GM13976 (cell line): Measurements from ENCODE around the gene CD164.
"Not testable (repeated sequence)": the region's sequence is repeated elsewhere in the genome, so short reads cannot be mapped to it uniquely, and the experiment has no call there.

Source experiments
- DNase-seq: peaks from one replicate; pipeline ENCODE4 v3.0.0; 2012; ENCODE audit warnings: low spot score
- CTCF ChIP-seq: IDR thresholded peaks from 2 replicates; pipeline ENCODE4 v1.5.1; 2012; ENCODE audit warnings: borderline replicate concordance, mild to moderate bottlenecking; ENCODE audit not compliant: insufficient read depth; ENCODE audit errors: extremely low read depth, missing control alignments, control extremely low read depth
- in situ Hi-C: fragments of 300-500 bp; cut with MboI; formaldehyde crosslinking; loops from one replicate; pipeline ENCODE4 v1.12.0; 2022; ENCODE audit warnings: low sequenced_read_pairs, mixed read lengths, inconsistent platforms; ENCODE audit not compliant: unreplicated experiment

The CD164 gene

GRCh38 chr6:109342506-109342905, 39.8 kb downstream of the CD164 start:
- in situ Hi-C loops, result no loop called here
- DNase-seq, result no peak
- TF ChIP-seq CTCF, result no peak

GRCh38 chr6:109340811-109341210, 41.5 kb downstream of the CD164 start:
- no peak for DNase-seq
- in situ Hi-C loops, result no loop called here
- no peak for TF ChIP-seq CTCF

GRCh38 chr6:109339906-109340678, 42.2 kb downstream of the CD164 start:
- DNase-seq, result no peak
- in situ Hi-C loops, result no loop called here
- TF ChIP-seq CTCF, result no peak

- no peak for TF ChIP-seq CTCF
- no peak for DNase-seq
- in situ Hi-C loops, result no loop called here
These were observed 45.9 kb downstream of the CD164 start for GRCh38 chr6:109336221-109336961.

GRCh38 chr6:109333870-109334269, 48.4 kb downstream of the CD164 start:
- in situ Hi-C loops, DNase-seq: not testable (repeated sequence)

GRCh38 chr6:109332748-109333147, 49.5 kb downstream of the CD164 start:
- no peak for DNase-seq

More at GRCh38 chr6:109332748-109333147, 49.5 kb downstream of the CD164 start:
- no peak for TF ChIP-seq CTCF
- in situ Hi-C loops, result no loop called here
